ENCODE results near the gene STON1. TPM values are rescaled to one million over a fixed set of nuclear protein-coding genes. Genes with fewer than 3 reads are reported as not detected.
"Not testable (repeated sequence)": the region's sequence is repeated elsewhere in the genome, so short reads cannot be mapped to it uniquely, and the experiment has no call there.

STON1 gene, protein sequence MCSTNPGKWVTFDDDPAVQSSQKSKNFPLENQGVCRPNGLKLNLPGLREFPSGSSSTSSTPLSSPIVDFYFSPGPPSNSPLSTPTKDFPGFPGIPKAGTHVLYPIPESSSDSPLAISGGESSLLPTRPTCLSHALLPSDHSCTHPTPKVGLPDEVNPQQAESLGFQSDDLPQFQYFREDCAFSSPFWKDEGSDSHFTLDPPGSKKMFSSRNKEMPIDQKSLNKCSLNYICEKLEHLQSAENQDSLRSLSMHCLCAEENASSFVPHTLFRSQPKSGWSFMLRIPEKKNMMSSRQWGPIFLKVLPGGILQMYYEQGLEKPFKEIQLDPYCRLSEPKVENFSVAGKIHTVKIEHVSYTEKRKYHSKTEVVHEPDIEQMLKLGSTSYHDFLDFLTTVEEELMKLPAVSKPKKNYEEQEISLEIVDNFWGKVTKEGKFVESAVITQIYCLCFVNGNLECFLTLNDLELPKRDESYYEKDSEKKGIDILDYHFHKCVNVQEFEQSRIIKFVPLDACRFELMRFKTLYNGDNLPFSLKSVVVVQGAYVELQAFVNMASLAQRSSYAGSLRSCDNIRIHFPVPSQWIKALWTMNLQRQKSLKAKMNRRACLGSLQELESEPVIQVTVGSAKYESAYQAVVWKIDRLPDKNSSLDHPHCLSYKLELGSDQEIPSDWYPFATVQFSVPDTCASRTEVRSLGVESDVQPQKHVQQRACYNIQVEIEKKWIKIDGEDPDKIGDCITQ
- total RNA-seq: 13.4 TPM

GRCh38 chr2:48530033-48530811 is at the start of gene STON1:
STON1 (plus strand) TSS chr2:48530154; CDS start chr2:48580634, 50,480 bp downstream.
- DNase-seq: peak; percentile 75

DNA sequence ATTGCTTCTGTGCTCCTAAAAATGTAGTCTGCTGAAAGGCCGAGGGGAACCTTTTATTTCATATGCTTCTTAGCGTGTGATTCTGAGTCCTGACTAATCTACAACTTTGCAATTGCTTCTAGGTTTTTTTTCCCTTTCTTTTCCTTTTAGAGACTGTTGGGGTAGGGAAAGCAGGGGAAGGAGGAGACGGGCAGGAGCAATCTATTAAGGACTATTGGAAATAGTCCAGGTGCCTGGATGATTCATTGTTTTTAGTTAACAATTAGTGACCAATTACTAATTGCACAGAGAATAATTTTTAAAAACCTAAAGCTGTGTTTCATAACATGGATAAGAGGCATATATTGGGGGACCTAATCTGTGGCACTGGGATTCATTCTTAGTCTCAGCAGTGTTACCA is 49.4 kb upstream of the STON1 start:
- no peak for DNase-seq

DNA sequence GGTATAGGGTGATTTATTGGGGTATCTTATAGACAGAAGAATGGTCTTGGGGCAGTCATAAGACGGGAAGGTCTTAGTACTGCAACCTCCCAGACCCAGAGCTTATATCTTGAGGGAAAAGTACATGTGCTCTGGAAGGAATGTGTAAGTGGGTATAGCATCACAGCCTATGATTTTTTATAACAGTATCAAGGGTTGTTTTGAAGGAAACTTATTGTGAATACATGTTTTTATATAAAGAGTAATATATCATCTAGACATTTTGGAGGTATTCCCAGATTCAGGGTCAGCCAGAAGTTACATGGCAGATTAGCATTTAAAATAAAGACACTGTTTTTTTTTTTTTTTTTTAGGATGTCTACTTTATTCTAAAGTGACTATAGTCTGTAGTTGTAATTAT is 47.6 kb upstream of the STON1 start:
- DNase-seq: peak; percentile 81

- DNase-seq: peak; percentile 30
Observed at GRCh38 chr2:48482769-48483168, 47.2 kb upstream of the STON1 start.

DNA sequence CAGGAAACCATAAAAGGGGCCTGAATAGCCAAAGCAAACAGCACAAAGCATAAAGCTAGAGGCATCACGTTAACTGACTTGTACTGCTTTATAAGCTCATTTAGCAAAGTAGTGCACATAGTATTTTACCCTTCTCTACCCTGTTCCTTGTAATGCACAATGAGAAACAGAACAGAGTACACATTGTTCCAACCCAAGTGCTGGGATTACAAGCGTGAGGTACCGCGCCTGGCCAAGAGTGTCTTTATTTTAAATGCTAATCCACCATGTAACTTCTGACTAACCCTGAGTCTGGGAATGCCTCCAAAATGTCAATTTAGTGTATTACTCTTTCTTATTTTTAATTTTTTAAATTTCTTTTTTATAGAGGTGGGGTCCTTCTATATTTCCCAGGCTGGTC is 46.4 kb upstream of the STON1 start:
- peak; percentile 73 for DNase-seq

DNA sequence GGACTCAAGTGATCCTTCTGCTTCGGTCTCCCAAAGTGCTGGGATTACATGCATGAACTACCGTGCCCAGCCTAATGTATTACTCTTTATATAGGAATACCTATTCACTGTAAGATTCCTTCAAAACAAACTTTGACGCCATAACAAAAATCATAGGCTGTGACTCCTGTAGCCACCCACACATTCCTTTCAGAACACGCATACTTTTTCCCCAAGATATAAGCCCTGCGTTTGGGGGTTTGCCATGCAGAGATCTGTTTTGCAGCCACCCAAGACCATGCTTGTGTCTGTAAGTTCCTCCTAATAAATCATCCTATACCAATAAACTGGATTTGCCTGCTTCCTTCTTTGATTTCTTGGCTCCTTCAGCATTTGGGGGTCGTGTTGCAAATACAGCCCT is 46.0 kb upstream of the STON1 start:
- peak; percentile 27 for DNase-seq

DNA sequence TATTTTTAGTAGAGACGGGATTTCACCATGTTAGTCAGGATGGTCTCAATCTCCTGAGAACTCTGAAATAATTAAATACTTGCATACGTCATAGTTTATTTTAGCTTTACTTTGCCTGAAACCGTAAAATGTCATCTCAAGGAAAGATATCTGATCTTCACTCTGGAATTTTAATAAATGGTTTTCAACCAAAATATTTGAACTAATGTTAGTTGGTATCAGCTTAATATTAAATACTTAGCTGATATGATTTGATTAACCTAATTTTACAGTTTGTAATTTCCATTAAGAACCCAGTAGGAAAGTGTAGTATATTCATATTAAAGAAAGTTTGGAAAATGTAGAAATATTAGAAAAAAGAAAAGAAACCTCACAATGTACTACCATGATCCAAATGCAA is 41.4 kb upstream of the STON1 start:
- no peak for DNase-seq

- no peak for DNase-seq
Observed at GRCh38 chr2:48496849-48497248, 33.1 kb upstream of the STON1 start.

DNA sequence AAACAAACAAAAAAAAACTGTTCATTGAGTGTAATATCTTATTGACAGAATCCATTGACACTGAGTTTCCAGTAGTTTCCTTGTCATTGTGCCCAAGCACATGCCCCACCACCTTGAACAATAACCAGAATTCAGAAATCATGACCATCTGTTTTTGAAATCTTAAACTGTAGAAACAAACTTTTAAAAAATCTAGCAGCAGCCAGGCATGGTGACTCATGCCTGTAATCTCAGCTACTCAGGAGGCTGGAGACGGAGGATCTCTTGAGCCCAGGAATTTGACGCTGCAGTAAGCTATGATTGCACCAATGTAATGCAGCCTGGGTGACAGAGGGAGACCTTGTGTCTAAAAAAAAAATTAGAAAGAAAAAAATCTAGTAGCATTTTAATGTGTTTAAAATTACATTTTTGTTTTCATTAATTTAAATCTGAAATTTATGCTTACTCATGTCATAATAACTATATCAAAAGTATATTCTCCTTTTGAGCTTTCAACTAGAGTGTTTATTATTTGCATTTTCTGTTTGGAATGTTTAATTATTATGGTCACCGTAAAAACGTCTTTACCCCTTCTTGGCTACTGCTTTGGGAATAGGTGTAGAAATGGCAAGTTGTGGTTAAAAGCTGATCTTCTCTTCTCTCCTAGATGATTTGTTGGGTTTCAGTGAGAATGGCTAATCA is 25.2 kb upstream of the STON1 start:
- DNase-seq: no peak

GRCh38 chr2:48507111-48507510 is 22.8 kb upstream of the STON1 start:
- no peak for DNase-seq

DNA sequence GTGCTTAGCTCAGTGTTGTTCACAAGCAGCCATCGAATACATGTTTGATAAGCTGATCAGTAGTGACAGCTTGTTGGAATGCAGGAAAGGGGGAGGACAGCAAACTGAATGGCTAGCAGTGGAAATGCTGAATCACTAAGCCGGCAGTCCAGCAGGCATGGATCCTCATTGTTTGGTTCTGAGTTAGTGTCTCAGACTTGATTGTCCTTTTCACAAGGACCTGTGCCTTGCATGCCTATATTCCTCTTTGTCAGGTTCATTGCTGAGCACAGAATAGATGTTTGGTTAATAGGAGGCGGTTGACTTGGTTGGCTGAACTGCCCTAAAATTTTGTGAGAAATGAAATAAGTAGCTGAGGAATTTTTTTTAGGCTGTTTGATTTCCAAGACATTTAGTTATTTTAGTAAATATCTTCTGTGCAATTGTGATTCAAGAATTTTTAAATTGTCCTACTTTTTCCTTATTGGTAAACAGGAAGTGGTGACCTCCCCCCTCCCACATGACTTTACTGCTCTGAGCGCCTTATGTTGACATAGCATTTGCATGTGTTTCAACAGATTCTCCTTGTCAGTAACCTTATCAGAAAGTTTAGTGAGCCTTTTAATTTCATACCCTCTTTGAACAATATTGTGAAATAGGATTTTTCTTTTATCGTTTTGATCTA is 21.4 kb upstream of the STON1 start:
- no peak for DNase-seq

- DNase-seq: no peak
Observed at GRCh38 chr2:48510329-48510728, 19.6 kb upstream of the STON1 start.

DNA sequence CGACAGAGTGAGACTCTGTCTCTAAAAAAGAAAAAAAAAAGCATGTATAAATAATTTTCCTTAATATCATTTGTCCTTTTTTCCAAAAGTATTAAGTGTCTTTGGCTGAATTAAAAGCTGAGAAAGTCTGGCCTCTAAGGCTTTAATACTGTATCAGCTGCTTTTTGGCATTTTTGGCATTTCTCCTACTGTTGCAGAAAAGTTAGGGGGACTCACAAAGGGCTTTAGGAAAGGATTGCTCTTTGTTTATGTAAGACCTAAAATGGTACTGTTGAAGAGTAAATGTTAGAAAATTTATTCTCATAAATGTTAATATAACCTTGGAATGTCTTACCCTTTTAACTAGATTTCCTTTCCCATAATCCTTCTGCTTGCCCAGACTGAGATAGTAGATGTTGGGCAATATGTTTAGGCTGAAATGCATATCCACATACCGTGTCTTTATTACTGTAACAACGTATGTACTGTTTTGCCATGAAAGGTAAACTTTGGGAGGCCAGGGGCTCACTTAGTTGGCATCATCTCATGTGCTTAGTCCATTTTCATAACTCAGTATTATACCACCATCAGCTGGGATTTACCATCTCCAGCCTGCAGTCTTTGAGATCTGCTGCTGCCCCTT is 18.0 kb upstream of the STON1 start:
- DNase-seq: no peak

DNA sequence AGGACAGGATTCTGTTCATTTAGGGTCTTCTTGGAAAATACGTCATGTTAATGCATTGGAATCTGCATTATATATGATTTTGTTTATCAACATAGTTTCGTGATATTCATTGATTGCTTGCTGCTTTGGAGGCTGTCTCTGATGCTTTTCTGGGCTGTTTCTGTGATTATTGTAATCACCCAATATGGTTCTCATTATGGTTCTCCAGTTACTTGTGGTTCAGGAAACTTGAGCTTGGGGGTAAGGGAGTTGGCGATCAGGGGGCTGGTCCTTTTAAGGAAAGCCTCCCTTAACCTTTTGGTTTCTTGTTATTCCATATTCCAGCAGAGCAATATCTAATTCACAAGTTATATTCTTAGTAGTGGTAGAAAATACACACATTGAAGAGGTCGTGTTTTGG is 17.4 kb upstream of the STON1 start:
- DNase-seq: no peak

DNA sequence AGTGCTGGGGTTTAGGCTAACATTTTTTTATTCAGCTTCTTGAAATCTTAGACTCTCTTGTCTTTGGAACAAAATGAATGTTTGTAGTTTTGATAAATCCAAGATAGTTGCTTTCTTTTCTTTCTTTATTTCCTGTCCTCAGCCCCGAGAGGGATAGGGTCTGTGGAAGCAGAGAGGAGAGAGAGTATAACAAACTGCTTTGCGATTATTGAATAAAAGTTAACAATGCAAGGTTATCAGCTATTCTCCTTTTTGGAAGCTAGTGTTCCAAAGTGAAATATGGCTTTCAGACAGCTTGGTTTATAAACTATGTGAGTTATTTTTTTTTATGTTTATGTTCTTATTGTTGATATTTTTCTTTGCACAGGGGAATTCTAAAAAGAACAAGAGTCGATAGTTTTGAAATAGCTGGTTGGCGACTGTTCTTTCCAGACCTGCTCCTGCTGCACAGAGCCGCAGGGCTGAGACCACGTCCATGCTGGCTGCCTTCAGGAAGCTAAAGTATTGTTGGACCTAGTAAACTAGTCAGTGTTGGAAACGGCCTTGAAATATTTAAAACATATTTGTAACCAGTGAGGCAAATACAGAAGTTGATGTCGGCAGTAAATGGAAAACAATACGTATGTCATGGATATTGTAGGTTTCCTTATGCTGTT is 15.5 kb upstream of the STON1 start:
- DNase-seq: no peak

GRCh38 chr2:48515513-48515985 is 14.4 kb upstream of the STON1 start:
- DNase-seq: no peak

- no peak for DNase-seq
Observed at GRCh38 chr2:48519593-48519992, 10.4 kb upstream of the STON1 start.

GRCh38 chr2:48524756-48525155 is 5.2 kb upstream of the STON1 start:
- not testable (repeated sequence) for DNase-seq

DNA sequence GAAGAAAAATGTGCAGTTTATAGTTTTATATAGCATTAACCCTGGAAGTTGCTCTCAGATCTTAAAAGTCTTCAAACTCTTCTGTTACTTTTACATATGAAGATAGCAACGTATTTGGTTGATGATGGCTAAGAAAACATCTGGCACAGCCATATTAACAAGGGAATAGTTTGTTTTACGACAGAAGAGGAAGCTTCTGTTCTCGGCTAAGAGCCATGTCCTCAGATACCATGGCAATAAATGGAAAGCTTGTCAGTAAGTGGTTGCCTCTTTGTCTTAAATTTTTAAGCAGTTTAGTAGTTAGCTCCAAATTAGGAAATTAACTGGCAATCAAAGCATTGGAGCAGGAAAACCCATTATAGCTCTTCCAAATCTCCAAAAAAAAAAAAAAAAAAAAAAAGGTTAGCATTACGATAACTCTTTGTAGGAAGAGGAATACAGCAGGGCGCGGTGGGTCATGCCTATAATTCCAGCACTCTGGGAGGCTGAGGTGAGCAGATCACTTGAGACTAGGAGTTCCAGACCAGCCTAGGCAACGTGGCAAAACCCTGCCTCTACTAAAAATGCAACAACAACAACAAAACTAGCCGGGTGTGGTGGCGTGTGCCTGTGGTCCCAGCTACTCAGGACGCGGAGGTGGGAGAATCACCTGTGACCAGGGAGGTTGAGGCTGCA is 4.5 kb upstream of the STON1 start:
- no peak for DNase-seq

All from tongue (tissue), 2 donors.